ENCODE data around the gene MARCKS.

MARCKS gene

GRCh38 chr6:113856625-113857555, at the start of gene MARCKS:
Gene MARCKS, plus strand, starts transcription at chr6:113857345. Its CDS starts 401 bp downstream, at chr6:113857746.
- DNase-seq (ENCODE audit: low spot score) = peak; percentile 85

GRCh38 chr6:113809826-113810225, 47.3 kb upstream of the MARCKS start:
- DNase-seq (ENCODE audit: low spot score) = peak; percentile 56

GRCh38 chr6:113813142-113813541, 44.0 kb upstream of the MARCKS start:
- DNase-seq (ENCODE audit: low spot score) = no peak

- no peak for DNase-seq (ENCODE audit: low spot score)
Observed at GRCh38 chr6:113818578-113818977, 38.6 kb upstream of the MARCKS start.

- no peak for DNase-seq (ENCODE audit: low spot score)
Observed at GRCh38 chr6:113819169-113819830, 37.8 kb upstream of the MARCKS start.

- DNase-seq (ENCODE audit: low spot score) = no peak
Observed at GRCh38 chr6:113820761-113821160, 36.4 kb upstream of the MARCKS start.

- no peak for DNase-seq (ENCODE audit: low spot score)
Observed at GRCh38 chr6:113821445-113821844, 35.7 kb upstream of the MARCKS start.

GRCh38 chr6:113823916-113824315, 33.2 kb upstream of the MARCKS start:
- DNase-seq (ENCODE audit: low spot score) = no peak

- no peak for DNase-seq (ENCODE audit: low spot score)
Observed at GRCh38 chr6:113824411-113824810, 32.7 kb upstream of the MARCKS start.

GRCh38 chr6:113824866-113825265, 32.3 kb upstream of the MARCKS start:
- no peak for DNase-seq (ENCODE audit: low spot score)

GRCh38 chr6:113825781-113826180, 31.4 kb upstream of the MARCKS start:
- DNase-seq (ENCODE audit: low spot score) = no peak

- DNase-seq (ENCODE audit: low spot score) = no peak
Observed at GRCh38 chr6:113828984-113829695, 28.0 kb upstream of the MARCKS start.

- no peak for DNase-seq (ENCODE audit: low spot score)
Observed at GRCh38 chr6:113829696-113830045, 27.5 kb upstream of the MARCKS start.

GRCh38 chr6:113830140-113830539, 27.0 kb upstream of the MARCKS start:
- no peak for DNase-seq (ENCODE audit: low spot score)

- no peak for DNase-seq (ENCODE audit: low spot score)
Observed at GRCh38 chr6:113833537-113833936, 23.6 kb upstream of the MARCKS start.

GRCh38 chr6:113837170-113837569, 20.0 kb upstream of the MARCKS start:
- no peak for DNase-seq (ENCODE audit: low spot score)

- DNase-seq (ENCODE audit: low spot score) = no peak
Observed at GRCh38 chr6:113842165-113842564, 15.0 kb upstream of the MARCKS start.

- DNase-seq (ENCODE audit: low spot score) = no peak
Observed at GRCh38 chr6:113843500-113844073, 13.6 kb upstream of the MARCKS start.

- no peak for DNase-seq (ENCODE audit: low spot score)
Observed at GRCh38 chr6:113846577-113846976, 10.6 kb upstream of the MARCKS start.

- DNase-seq (ENCODE audit: low spot score) = no peak
Observed at GRCh38 chr6:113847447-113847846, 9.7 kb upstream of the MARCKS start.

- no peak for DNase-seq (ENCODE audit: low spot score)
Observed at GRCh38 chr6:113848280-113848679, 8.9 kb upstream of the MARCKS start.

- no peak for DNase-seq (ENCODE audit: low spot score)
Observed at GRCh38 chr6:113848811-113849210, 8.3 kb upstream of the MARCKS start.

Measured in germinal center (tissue), 1 donor.